ENCODE results near the gene ADGRL1. TPM values are rescaled to one million over a fixed set of nuclear protein-coding genes. Genes with fewer than 3 reads are reported as not detected.
"Not testable (repeated sequence)": the region's sequence is repeated elsewhere in the genome, so short reads cannot be mapped to it uniquely, and the experiment has no call there.

ADGRL1 gene
- total RNA-seq, 1 donor = 32.0 TPM

DNA sequence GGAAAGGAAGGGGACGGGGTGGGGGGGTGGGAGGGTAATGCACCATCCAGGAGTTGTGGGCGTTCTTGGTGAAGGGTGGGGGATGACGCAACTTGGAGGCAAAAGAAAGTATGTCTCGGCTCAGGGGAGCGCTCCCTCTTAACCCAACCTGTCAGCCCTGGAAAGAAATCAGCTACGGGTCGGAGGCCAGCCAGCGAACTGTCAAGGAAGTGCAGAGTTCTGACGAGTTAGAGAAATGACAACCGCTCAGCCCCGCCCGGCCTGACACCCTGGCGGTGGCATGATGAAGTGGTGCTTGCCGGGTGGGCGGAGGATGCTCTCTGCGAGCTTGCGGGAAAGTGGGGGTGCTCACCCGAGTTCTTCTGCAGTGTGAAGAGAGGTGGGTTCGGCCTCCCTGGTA, 15.4 kb upstream of the ADGRL1 start:
- peak; percentile 43 to 76 (median 69) for DNase-seq (ENCODE audit: low read depth in 2 of 3, low spot score in 2 of 3)

DNA sequence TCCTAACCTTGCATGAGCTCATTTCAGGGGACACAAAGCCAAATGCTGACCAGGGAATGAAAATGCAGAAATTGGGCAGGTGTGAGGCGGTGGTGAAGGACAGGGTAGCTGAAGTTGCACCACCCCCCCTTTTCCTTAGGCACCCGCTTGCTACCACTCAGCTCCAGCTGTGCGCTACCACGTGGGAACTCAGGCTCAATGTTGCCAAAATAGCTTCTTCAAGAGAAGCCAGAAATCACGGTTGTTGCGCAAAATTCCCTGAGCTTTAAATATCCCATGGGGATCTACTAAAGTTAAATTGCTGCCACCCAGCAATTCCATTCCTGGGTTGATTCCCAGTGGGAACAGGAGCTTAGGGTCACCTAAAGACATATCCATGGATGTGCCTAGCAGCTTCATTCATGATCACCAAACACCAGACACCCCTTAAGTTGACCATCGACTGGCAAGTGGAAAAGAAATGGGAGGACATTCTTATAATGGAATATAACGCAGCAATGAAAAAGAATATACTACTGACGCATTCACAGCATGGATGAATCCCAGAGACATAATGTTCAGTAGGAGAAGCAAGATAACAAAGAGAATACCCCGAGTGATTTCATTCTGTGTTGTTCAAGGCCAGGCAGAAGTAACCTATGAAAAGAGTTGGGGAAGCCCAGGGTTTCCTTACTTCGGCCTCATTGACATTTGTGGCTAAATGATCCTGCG, 12.8 kb upstream of the ADGRL1 start:
- DNase-seq (ENCODE audit: low read depth in 2 of 3, low spot score in 2 of 3) = no peak

DNA sequence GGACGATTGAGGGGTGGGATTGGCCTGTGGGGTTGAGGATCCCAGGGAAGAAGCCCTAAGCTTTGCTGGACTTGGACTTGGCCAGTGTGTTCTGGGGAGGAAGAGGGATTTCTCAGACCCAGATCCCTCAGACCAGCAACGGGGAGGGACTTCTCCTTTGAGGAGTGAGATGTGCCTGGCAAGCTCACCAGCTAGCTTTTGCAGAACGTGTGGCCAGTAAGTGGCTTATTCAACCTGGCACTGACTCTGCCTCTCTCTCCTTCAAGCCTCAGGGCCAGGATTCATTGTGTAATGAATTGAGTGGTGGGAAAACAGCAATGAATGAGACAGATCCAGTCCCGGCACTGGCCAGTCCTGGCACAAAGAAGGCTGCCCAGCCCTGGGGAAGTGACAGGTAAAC, 11.9 kb upstream of the ADGRL1 start:
- DNase-seq (ENCODE audit: low read depth in 2 of 3, low spot score in 2 of 3) = not testable (repeated sequence)

DNA sequence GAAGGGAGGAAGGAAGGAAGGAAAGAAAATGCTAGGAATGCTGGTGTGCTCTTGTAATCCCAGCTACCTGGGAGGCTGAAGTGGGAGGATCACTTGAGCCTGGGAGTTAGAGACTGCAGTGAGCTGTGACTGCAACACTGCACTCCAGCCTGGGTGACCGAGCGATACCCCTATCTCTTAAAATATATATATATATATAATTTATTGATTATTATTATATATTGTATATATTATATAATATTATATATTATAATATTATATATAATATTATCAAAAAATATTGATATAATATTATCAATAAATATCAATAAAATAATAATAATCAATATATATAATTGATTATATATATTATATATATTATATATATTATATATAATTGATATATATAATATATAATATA, 8.6 kb upstream of the ADGRL1 start:
- DNase-seq (ENCODE audit: low read depth in 2 of 3, low spot score in 2 of 3) = no peak

DNA sequence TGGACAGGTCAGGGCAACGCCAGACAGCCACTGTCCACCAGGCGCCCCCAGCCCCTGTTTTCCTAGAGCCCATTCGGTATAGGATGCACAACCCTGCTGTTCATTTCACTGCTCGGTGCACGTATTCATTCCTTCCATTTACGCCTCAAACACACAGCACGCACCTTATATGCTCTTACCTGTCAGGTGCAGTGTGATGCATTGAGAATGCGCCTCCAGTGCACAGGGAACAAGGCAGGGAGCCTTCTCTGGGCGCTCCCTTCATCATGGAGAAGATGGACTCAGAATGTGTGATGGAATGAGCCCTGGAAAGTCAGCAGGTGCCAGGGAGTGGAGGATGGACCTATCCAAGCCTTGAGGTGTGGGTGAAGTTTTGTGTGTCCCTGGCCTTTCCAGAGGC, 4.2 kb upstream of the ADGRL1 start:
- not testable (repeated sequence) for DNase-seq (ENCODE audit: low read depth in 2 of 3, low spot score in 2 of 3)

DNA sequence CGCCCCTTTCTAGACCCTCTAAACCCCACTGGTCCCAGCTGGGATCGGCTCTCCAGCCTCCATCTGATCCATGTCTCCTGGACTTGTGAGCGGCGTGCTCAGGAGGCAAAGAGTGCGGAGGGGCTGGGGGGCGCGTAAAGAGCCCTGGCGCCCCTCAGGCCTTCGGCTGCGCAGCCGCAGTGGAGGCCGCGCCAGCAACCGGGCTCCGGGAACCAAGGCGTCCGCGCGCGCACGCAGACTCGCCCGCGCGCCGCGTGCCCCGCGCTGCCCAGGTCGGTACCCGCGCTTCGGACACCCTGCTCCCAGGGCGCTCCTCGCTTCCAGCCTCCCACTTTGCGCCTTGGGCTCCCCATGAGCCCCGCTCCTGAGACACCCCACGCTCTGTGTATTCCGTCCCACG, 3.4 kb upstream of the ADGRL1 start:
- peak in 1 of 3 donors; percentile 32 for DNase-seq (ENCODE audit: low read depth in 2 of 3, low spot score in 2 of 3)

DNA sequence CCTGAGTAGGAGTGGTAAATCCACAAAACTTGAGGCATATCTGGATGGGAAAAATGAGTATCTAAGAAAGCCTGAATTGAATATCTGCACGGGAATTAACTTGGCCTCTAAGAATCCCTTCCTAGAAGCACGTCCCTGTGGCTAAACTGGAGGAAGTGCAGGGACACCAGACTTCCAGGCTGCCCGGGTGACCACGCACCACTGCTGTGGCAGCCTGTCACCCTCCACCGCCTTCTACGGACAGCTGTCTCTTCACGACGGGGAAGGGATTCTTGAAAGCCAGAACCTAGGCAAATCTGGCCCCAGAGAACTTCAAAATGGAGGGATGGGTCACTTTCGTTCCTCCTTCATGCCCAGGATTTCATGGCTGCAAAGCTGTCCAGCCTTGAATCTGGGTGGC, 2.5 kb upstream of the ADGRL1 start:
- DNase-seq (ENCODE audit: low read depth in 2 of 3, low spot score in 2 of 3) = not testable (repeated sequence)

DNA sequence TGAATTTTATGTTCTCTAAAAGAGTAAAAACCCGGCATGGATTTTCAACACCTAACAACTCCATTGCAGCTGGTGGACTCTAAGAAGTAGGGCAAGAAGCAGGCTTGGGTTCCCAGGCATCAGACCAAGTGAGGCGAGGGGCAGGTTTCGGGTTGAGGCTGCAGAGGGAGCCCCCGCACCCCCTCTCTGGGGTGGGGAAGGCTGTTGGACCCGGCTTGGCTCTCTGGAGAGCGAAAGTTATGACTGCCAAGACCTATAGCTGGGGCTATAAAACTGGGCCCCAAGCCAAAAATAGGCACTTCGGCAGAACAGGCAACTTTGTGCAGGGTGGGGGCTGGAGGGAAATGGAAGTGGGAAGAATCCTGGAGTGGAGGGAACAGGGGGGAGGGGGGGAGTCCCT, 1.8 kb upstream of the ADGRL1 start:
- not testable (repeated sequence) for DNase-seq (ENCODE audit: low read depth in 2 of 3, low spot score in 2 of 3)

DNA sequence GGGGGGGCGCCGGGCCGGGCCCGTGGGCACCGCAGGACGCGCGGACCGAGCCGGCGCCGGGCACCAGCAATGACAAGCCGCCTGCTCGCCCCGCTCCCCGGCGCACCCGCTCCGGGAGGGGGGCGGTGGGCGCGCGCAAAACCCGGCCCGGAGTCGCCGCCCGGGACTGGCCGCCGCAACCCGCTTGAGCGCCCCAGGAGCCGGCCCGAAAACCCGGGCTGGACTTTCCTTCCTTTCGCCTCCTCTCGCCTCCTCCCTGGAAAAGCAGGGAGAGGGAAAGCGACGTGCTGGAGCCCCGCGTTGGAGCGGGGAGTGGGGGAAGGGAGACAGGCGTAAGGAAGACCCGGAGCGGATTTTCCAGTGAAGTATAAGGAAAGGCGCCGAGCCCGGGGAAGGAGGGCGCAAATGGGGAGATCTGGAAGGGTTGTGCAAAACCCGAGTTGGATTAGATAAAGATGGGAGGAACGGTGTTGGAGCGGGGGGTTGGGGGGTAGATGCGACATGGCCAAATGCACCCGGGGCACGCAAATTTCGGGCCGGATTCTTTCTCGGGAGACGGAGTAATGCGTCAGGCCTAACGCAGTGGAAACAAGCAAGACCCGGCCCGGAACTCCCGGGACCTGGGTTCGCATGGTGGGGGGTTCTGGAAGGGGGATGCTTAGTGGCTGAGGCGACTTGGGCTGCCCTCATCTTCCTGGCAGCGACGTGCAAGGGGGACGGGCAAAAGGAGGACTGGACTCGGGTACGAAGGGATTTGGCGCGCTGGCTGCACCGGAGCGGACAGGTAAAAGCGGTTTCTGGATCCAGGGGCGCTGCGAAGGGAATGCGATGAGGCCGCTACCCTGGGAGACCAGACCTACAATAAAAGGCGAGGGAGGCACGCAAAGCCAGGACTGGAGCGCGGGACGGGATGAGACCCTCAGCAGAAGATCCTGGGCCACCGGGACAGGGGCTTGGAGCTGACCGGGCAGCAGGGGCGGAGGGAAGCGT, 1.1 kb upstream of the ADGRL1 start:
- DNase-seq (ENCODE audit: low read depth in 2 of 3, low spot score in 2 of 3) = peak; percentile 50 to 97 (median 96)

DNA sequence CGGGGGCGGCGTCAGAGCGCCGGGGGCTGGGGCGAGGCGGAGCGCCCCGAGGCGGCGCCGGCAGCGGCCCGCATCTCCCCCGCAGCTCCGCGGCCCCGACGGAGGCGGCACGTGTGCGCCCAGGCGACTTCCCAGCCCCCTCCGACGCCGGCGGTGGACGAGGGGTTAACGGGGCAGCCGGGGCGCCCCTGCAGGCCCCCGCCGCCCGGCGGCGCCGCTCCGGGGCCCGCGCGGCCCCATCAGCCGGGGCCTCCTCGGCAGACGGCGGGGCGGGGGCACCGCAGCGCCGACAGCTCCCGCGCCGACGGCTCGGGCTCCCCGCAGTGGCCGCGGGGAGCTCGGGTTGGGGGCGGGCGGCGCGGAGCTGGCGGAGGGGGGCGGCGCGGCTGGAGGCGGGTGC, 339 bp upstream of the ADGRL1 start:
- peak in 1 of 3 donors; percentile 48 for DNase-seq (ENCODE audit: low read depth in 2 of 3, low spot score in 2 of 3)

DNA sequence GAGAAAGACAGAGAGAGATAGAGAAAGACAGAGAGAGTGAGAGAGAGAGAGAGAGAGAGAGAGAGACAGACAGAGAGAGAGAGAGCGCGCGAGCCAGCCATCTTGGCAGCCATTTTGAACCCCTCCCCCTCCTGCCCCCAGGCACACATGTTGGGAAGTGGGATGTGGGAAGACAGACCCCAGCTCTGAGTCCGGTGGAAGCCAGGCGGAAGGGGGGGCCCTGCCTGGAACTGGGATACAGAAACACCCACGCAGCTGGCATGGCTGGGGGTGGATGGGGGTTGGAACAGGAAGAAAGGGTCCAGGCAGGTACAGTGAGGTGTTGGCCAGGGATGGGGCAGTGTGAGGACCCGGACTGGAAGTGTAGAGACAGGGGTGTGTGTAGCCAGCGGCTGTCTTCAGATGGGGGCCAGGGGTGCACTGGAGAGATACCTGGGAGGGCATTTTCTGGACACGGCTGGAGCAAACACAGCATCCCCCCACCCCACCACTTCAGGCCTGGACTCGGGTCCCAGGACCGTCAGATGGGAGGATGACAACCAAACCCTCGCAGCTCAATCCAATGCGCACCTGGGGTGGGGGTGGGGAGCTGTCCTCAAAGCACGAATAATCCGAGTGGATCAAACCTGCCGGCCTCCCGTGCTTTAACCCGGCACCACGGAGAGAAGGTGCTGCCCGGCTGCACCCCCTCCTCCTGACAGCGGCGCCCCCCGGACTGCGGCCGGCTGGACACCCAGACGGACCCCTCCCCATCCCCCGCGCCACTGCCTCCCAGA, 1.1 kb downstream of the ADGRL1 start:
- not testable (repeated sequence) for DNase-seq (ENCODE audit: low read depth in 2 of 3, low spot score in 2 of 3)

DNA sequence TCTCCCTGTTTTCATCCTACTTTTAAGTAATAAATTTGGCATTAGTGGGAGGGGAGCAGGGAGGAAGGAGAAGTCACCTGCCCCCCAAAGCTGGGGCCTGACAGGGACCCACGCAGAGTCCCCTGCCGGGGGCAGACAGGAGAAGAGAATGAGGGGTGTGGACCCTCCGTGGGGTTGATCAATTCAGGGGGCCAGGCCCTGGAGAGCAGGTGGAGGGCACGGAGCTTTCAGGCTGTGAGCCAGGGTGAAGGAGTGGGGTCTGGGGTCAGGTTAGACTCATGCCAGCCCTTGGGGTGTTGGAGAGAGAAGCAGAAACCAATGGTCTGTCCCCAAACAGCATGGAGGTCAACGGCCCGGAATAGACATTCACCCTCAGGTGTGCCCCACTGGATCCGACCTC, 1.8 kb downstream of the ADGRL1 start:
- DNase-seq (ENCODE audit: low read depth in 2 of 3, low spot score in 2 of 3) = not testable (repeated sequence)

DNA sequence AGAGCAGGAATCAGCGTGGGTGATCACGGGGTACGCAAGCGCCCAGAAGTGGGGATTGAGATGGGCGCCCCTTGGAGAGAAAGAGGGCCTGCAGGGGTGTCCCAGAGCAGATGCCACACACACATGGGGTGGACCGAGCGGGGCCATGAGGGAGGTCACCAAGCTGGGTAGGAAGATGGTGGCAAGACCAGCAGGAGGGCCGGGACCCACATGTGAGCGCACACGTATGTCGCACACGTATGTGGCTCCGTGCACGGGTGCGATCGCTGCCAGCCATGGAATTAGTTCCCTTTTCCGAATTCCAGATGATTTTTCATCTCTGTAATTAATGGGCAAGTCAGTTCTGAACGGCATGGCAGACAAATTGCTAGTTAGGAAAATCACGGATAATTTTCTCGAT, 2.2 kb downstream of the ADGRL1 start:
- not testable (repeated sequence) for DNase-seq (ENCODE audit: low read depth in 2 of 3, low spot score in 2 of 3)

DNA sequence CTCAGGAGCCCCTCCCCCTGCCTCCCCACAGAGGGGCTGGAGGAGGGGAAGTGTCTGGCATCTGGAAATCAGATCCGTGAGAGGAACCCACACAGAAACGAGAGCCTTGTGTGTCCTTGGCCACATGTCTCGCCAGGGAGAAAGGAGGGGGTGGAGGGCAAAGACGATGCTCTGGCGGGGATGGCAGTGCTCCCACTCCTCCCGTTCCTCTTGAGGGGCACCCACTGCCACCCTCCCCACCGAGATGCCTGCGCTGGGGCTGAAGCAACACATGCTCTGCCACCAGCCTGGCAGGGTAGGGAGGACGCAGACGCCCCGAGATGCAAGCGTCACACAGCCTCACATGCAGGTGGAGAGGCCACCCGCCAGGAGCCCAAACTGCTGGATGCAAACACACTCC, 2.8 kb downstream of the ADGRL1 start:
- DNase-seq (ENCODE audit: low read depth in 2 of 3, low spot score in 2 of 3) = peak in 1 of 3 donors; percentile 48

DNA sequence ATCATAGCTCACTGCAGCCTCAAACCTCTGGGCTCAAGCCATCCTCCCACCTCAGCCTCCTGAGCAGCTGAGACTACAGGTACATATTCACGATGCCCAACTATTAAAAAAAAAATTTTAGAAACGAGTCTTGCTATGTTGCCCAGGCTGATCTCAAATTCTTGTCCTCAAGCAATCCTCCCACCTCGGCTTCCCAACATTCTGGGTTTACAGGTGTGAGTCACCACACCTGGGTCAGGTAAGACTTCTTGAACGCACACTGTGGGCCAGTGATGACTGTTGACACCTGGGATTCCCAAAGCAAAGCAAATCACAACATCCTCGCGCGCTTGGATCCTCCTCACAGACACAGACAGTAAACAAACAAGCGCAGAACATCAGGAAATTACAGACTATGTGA, 4.5 kb downstream of the ADGRL1 start:
- not testable (repeated sequence) for DNase-seq (ENCODE audit: low read depth in 2 of 3, low spot score in 2 of 3)

DNA sequence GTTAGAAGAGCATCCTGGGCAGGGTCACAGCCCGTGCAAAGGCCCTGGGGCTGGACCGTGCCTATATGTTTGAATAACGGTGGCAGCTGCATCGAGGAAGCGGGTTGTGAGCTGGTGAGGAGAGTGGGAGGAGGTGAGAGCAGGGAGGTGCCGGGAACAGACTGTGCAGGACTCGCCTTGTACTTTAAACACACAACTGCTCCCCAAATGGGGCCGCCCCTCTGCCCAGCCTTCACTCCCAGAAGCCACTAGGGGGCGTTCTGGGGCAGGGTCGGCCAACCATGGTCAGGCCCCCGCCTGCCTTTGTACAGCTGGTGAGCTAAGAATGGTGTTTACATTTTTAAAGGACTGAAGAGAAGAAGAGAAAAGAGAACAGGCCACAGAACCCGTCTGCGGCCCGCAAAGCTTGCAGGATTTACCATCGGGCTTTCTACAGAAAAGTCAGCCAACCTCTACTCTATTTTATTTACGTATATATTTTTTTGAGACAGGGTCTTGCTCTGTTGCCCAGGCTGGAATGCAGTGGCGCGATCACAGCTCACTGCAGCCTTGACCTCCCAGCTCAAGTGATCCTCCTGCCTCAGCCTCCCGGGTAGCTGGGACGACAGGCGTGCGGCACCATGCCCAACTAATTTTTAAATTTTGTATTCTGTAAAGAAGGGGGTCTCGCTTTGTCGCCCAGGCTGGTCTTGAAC, 5.7 kb downstream of the ADGRL1 start:
- peak in 1 of 3 donors; percentile 68 for DNase-seq (ENCODE audit: low read depth in 2 of 3, low spot score in 2 of 3)

DNA sequence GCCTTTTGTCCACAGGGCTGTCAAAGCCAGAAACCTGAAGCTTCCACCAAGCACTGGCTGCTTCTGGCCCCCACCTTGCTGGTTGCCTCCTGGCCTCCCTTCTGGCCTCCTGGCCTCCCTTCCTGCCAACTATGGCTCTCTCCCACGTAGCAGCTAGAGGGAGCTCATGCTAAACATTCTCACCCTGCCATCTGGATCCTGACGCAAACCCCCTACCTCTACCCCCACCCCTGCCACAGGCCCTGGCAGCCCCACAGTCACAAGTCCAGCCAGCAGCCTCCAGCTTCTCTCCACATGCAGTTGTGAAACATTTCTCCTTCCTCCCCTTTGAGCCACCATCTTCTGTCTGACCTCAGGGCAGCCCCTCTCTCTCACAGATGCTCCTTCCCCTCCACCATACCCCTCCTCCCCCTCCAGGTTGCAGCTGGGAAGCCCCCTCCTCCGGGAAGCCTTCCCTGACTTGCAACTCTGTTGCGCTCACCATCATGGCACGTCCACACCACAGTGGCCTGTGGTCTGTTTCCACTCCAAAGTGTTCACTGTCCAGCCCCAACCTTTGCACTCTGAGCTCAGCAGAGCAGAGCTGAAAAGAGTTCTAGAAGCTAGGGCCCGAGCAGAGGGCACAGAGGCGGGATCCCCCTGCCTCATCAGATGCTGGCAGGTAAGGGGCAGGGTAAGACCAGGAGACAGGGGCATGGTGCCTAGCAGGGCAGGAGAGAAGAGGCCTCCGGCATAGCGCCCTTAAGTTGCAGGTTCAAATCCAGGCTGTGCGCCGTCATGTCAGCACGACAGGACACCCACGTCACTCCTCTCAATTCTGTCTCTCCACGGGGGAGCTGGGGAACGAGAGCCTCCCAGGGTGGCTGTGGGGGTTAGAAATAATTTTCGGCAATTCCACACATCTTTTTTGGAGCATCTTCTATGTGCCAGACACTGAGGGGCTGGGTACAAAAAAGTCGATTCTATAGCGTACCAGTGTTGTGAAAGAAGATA, 7.3 kb downstream of the ADGRL1 start:
- peak in 1 of 3 donors; percentile 57 for DNase-seq (ENCODE audit: low read depth in 2 of 3, low spot score in 2 of 3)

DNA sequence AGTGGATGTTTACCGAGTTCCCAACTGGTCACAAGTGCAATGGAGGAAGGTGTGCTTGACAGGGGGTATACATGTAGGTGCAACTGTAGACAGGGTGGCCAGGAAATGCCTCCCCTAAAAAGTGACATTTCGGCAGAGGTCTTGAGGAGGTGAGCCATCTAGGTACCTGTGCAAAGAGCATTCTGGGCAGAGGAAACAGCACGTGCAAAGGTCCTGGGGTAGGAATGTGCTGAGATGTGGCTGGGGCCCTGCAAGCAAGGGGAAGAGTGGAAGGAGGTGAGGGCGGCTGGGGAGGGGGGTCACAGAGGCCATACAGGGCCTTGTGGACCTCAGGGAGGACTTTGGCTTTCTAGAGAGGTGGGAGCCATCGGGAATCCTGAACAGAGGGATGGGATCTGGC, 8.1 kb downstream of the ADGRL1 start:
- no peak for DNase-seq (ENCODE audit: low read depth in 2 of 3, low spot score in 2 of 3)

DNA sequence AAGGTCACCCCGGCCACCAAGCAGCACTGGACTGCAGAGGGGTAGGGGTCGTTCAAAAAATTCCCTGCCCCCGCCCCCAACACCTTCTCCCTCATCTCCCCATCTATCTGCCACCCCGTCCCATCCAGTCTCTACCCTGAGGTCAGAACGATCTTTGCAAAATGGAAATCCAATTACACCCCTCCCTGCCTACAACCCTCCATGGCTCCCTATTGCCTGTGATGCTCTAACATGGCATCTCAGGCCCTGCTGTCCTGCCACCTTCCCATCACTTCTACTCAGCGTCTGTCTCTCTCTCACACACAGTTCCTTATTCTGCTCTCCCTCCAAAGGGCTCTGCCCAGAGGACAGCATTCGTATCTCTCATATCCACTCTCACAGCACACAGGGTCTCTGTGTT, 8.7 kb downstream of the ADGRL1 start:
- DNase-seq (ENCODE audit: low read depth in 2 of 3, low spot score in 2 of 3) = not testable (repeated sequence)
